ENCODE data around the gene SRD5A1.

GRCh38 chr5:6603643-6604042 lies 29.6 kb upstream of the SRD5A1 start:
- TF ChIP-seq POLR2A (IDR thresholded peaks at IDR 0.05) (no peak), CTCF (IDR thresholded peaks at IDR 0.05) (no peak)
